K562 (cell line): ENCODE measurements around the gene RAB25. TPM values are rescaled to one million over a fixed set of nuclear protein-coding genes. Genes with fewer than 3 reads are reported as not detected.

ENCODE experiments used
- ATAC-seq: fragments of 200-7000 bp; cut with Tn5 transposase; 3 replicates; pipeline ENCODE4 v1.9.1; 2020; ENCODE audit warnings: moderate library complexity
- BruUV-seq: library from RNA; stranded (reverse); fragments of 400-500 nt; replicated peaks from 2 replicates; lab custom pipeline; 2021; lab: Mats Ljungman, UMichigan
- CTCF ChIA-PET: fragments of 300-600 bp; formaldehyde crosslinking; extraction: SDS; loops from one replicate; lab custom pipeline; 2021; ENCODE audit warnings: low intra/inter-chr PET ratio; lab: Yijun Ruan, JAX
- POLR2A ChIA-PET: fragments of 300-600, 350-650 bp; sonication (Branson Sonifier 250); formaldehyde crosslinking; extraction: SDS; loops from one replicate; lab custom pipeline; 2021; ENCODE audit warnings: antibody characterized with exemption, inconsistent platforms; lab: Yijun Ruan, JAX
- DNase-seq, 4 experiments: peaks; one replicate each; pipeline versions ENCODE4 v3.0.0 to v3.0.0-alpha.2; 2011 to 2018; ENCODE audit warnings: low spot score in 3 of 4, mixed read lengths in 3 of 4; ENCODE audit errors: extremely low read depth in 1 of 4
- FAIRE-seq: peaks from 2 replicates; lab custom pipeline; 2011; peaks lifted over from hg19 to GRCh38; lab: Jason Lieb, UNC
- H2AFZ ChIP-seq: 2 replicates; pipeline ENCODE4 v1.6.0; 2011; ENCODE audit warnings: low read depth, low read length, control low read depth, inconsistent platforms
- H3K27ac ChIP-seq: fragments of 200-600 bp; 3 replicates; pipeline ENCODE4 v1.8.0; 2011; ENCODE audit warnings: low read depth, mild to moderate bottlenecking, control low read depth, inconsistent platforms, low read length, moderate library complexity, mixed read lengths; ENCODE audit errors: extremely low read depth
- H3K27me3 ChIP-seq, 2 experiments: fragments of 300-600 bp in 1 of 2; 2 replicates in 1 of 2; 3 replicates in 1 of 2; pipeline versions ENCODE4 v1.6.0 to v1.8.0; 2011; ENCODE audit warnings: inconsistent platforms in 2 of 2, low read length in 2 of 2, mild to moderate bottlenecking in 1 of 2, mixed read lengths in 1 of 2, moderate library complexity in 1 of 2; ENCODE audit not compliant: control insufficient read depth in 2 of 2, insufficient read depth in 2 of 2
- H3K36me3 ChIP-seq: fragments of 300-600 bp; 3 replicates; pipeline ENCODE4 v1.8.0; 2011; ENCODE audit warnings: mild to moderate bottlenecking, low read length, inconsistent platforms; ENCODE audit not compliant: control insufficient read depth, insufficient read depth
- H3K4me1 ChIP-seq, 2 experiments: fragments of 200-600 bp in 1 of 2; replicated peaks in 1 of 2; 2 replicates in 1 of 2; 3 replicates in 1 of 2; pipeline versions ENCODE4 v1.5.1 to v1.8.0; 2011; ENCODE audit warnings: inconsistent platforms in 2 of 2, low read length in 2 of 2, mild to moderate bottlenecking in 1 of 2, mixed read lengths in 1 of 2, moderate library complexity in 1 of 2; ENCODE audit not compliant: control insufficient read depth in 2 of 2, insufficient read depth in 2 of 2
- H3K4me2 ChIP-seq: 2 replicates; pipeline ENCODE4 v1.6.1; 2011; ENCODE audit warnings: low read length, control low read depth, inconsistent platforms, mixed read lengths; ENCODE audit not compliant: insufficient read depth
- H3K4me3 ChIP-seq: fragments of 200-600 bp; sonication (generic), shearing (Covaris generic); 2 replicates; pipeline ENCODE4 v1.5.1; 2016; ENCODE audit warnings: control low read depth, inconsistent platforms
- H3K79me2 ChIP-seq: fragments of 200-600 bp; 3 replicates; pipeline ENCODE4 v1.8.0; 2011; ENCODE audit warnings: low read length, inconsistent platforms; ENCODE audit not compliant: control insufficient read depth, insufficient read depth
- H3K9ac ChIP-seq, 2 experiments: 2 replicates each; pipeline versions ENCODE4 v1.6.0 to v1.6.1; 2011; ENCODE audit warnings: low read depth in 2 of 2, low read length in 2 of 2, control low read depth in 1 of 2, inconsistent platforms in 1 of 2, mild to moderate bottlenecking in 1 of 2, mixed read lengths in 1 of 2; ENCODE audit not compliant: insufficient read depth in 1 of 2
- H3K9me1 ChIP-seq: one replicate; pipeline ENCODE4 v1.6.0; 2011; ENCODE audit warnings: inconsistent platforms, mild to moderate bottlenecking, low read length, moderate library complexity; ENCODE audit not compliant: control insufficient read depth, insufficient read depth
- H3K9me3 ChIP-seq: replicated peaks from 2 replicates; pipeline ENCODE4 v1.5.1; 2011; ENCODE audit warnings: low read depth, low read length, inconsistent platforms; ENCODE audit not compliant: control insufficient read depth, insufficient read depth
- H4K20me1 ChIP-seq: replicated peaks from 2 replicates; pipeline ENCODE4 v1.6.1; 2011; ENCODE audit warnings: low read length, inconsistent platforms, mixed read lengths; ENCODE audit not compliant: control insufficient read depth, insufficient read depth
- HIVEP1 ChIP-seq: fragments of 250-450 bp; sonication (Bioruptor Pico); IDR thresholded peaks from 2 replicates; pipeline ENCODE4 v1.4.0; 2020; ENCODE audit warnings: mild to moderate bottlenecking
- JUN ChIP-seq, 2 experiments: sonication (generic) in 1 of 2; formaldehyde crosslinking in 1 of 2; IDR thresholded peaks; 2 replicates each; pipeline versions ENCODE4 v1.6.1 to v1.8.0; 2012 to 2022; ENCODE audit warnings: borderline replicate concordance in 2 of 2, mild to moderate bottlenecking in 2 of 2, improper control_type of control experiment in 1 of 2, low read depth in 1 of 2, low read length in 1 of 2, missing genetic modification reagents in 1 of 2
- NONO ChIP-seq, 2 experiments: fragments of 200-400 bp in 1 of 2; fragments of 450-650 bp in 1 of 2; formaldehyde crosslinking in 1 of 2; IDR thresholded peaks; 2 replicates each; pipeline ENCODE4 v1.6.1; 2017; ENCODE audit warnings: low read depth in 2 of 2, mild to moderate bottlenecking in 2 of 2, moderate library complexity in 2 of 2, low read length in 1 of 2
- PYGO2 ChIP-seq: fragments of 450-650 bp; IDR thresholded peaks from 2 replicates; pipeline ENCODE4 v1.6.1; 2016; ENCODE audit warnings: mild to moderate bottlenecking, missing genetic modification characterization, moderate library complexity, missing compliant biosample characterization
- ZNF133 ChIP-seq: fragments of 250-450 bp; sonication (Bioruptor Pico); IDR thresholded peaks from 2 replicates; pipeline ENCODE4 v1.4.0; 2020; ENCODE audit warnings: mild to moderate bottlenecking
- whole genome bisulfite sequencing: fragments of 100-300 bp; shearing (Covaris generic); methylation state at CpG from one replicate; pipeline ENCODE4 v1.1.6; 2016; ENCODE audit warnings: low coverage, mixed read lengths; ENCODE audit not compliant: insufficient coverage; ENCODE audit errors: missing lambda C conversion rate; 5-methylcytosine and 5-hydroxymethylcytosine counted together
- in situ Hi-C: fragments of 300-500 bp; cut with MboI; formaldehyde crosslinking; loops from 4 replicates; pipeline ENCODE4 v1.15.0; 2018; ENCODE audit warnings: inconsistent platforms, mixed read lengths
- intact Hi-C: fragments of 100-400 bp; cut with micrococcal nuclease; formaldehyde crosslinking; loops from 2 replicates; pipeline ENCODE4 v1.14.2; 2022
- polyA plus RNA-seq, 8 experiments: library from polyadenylated mRNA; depleted of rRNA in 4 of 8; stranded (reverse) in 5 of 8; unstranded in 3 of 8; fragments of >200 nt; fragmentation: Nextera tagmentation in 2 of 8; fragmentation: Illumina TruSeq in 1 of 8; extraction: Ambion mirVana in 2 of 8; extraction: Trizol in 1 of 8; gene quantifications; 2 replicates each; pipeline versions ENCODE4 v1.2.1 to v1.2.3, GENCODE V29; 2011 to 2014; ENCODE audit warnings: inconsistent platforms in 1 of 8, missing spikeins in 1 of 8
- total RNA-seq, 7 experiments: library from RNA; depleted of rRNA in 6 of 7; stranded (reverse); fragments of >200 nt in 6 of 7; fragmentation: Illumina TruSeq in 2 of 7; extraction: Trizol in 2 of 7; gene quantifications; 2 replicates each; pipeline versions ENCODE4 v1.2.1 to v1.2.3, GENCODE V29; 2011 to 2021; ENCODE audit warnings: low replicate concordance in 1 of 7

The RAB25 gene
- total and polyA plus RNA-seq, 9 of the 15 experiments (the other 6 are each of a cell fraction or from before 2014, with no cell fraction given), result 0.10 to 0.27 (median 0.13) TPM; not detected in 6

GRCh38 chr1:156065212-156065611, 4.3 kb downstream of the RAB25 start:
- H3K4me3 ChIP-seq, result no peak overlapping the region
- intact Hi-C loops, result loop anchor here (5.0 kb wide), 3 partner anchors 38 to 328 kb away; no protein-coding TSS in a partner anchor
- CTCF ChIA-PET, result interaction anchor here (2.1 kb wide), 1 partner anchor 126 kb away, joined by 6 read pairs; no protein-coding TSS in a partner anchor
- in situ Hi-C loops, result loop anchor here (5.0 kb wide), 1 partner anchor 133 kb away; the partner anchor contains the start of gene KHDC4
- BruUV-seq, result no TSS peak
- POLR2A ChIA-PET, result interaction anchor here (0.5 to 2.5 kb wide), 6 partner anchors 9 to 142 kb away, joined by 3 to 9 read pairs (median 3); partner anchors contain the start of gene KHDC4
- no peaks in the 10 kb centered on the region for H4K20me1 ChIP-seq
- H3K9me1 ChIP-seq, result no peaks in the 10 kb centered on the region
- no peak overlapping the region for H3K27ac ChIP-seq
- no peak for DNase-seq
- no peak overlapping the region for H3K9ac ChIP-seq
- H3K4me2 ChIP-seq, result no peak overlapping the region
- peaks cover 6 to 21% of the 10 kb centered on the region in 2 experiments; a peak in 4 of 5 replicates for H3K4me1 ChIP-seq
- no peak for FAIRE-seq
- ATAC-seq, result no peak
- no peaks in the 10 kb centered on the region for H3K79me2 ChIP-seq
- 83% methylated on average over 3 of the region's 3 CpGs for whole genome bisulfite sequencing
- no peak overlapping the region for H2AFZ ChIP-seq
- H3K9me3 ChIP-seq, result no peaks in the 10 kb centered on the region
- TF ChIP-seq ZNF133 (no peak), PYGO2 (no peak), NONO (IDR thresholded peaks at IDR 0.05; ENCODE audit: low read depth in 2 of 2, low read length in 1 of 2) (no peak), HIVEP1 (CRISPR knock-in tag) (no peak), JUN (IDR thresholded peaks at IDR 0.05; ENCODE audit: borderline replicate concordance, low read depth, low read length) (no peak), JUN (CRISPR knock-in tag; IDR thresholded peaks at IDR 0.05; ENCODE audit: borderline replicate concordance) (no peak)
- TF ChIP-seq, all 486 proteins: peak for 0
- no peaks in the 10 kb centered on the region for H3K27me3 ChIP-seq
- H3K36me3 ChIP-seq, result no peaks in the 10 kb centered on the region
